RWPE1 (cell line): ENCODE measurements around the gene GNA14.

Experiments
- CTCF ChIA-PET: fragments of 350-600 bp; sonication (Branson Sonifier 250); formaldehyde crosslinking; extraction: SDS; loops from one replicate; lab custom pipeline; 2021; lab: Yijun Ruan, JAX
- POLR2A ChIA-PET: fragments of 400-600 bp; formaldehyde crosslinking; extraction: SDS; loops from one replicate; lab custom pipeline; 2020; ENCODE audit warnings: antibody characterized with exemption; ENCODE audit not compliant: low non-redundant PET; lab: Yijun Ruan, JAX
- DNase-seq: peaks from one replicate; pipeline ENCODE4 v3.0.0; 2012; ENCODE audit warnings: low spot score
- H3K27ac ChIP-seq: fragments of 450-650 bp; 2 replicates; pipeline ENCODE4 v1.5.1; 2017
- TF ChIP-seq, protein P1 (sequence below): fragments of 450-650 bp; conservative IDR thresholded peaks from 2 replicates; pipeline ENCODE4 v1.5.1; 2017; ENCODE audit warnings: low read depth, mild to moderate bottlenecking

Gene GNA14

GRCh38 chr9:77544546-77544945 lies 103.6 kb downstream of the GNA14 start:
- TF ChIP-seq, protein P1, sequence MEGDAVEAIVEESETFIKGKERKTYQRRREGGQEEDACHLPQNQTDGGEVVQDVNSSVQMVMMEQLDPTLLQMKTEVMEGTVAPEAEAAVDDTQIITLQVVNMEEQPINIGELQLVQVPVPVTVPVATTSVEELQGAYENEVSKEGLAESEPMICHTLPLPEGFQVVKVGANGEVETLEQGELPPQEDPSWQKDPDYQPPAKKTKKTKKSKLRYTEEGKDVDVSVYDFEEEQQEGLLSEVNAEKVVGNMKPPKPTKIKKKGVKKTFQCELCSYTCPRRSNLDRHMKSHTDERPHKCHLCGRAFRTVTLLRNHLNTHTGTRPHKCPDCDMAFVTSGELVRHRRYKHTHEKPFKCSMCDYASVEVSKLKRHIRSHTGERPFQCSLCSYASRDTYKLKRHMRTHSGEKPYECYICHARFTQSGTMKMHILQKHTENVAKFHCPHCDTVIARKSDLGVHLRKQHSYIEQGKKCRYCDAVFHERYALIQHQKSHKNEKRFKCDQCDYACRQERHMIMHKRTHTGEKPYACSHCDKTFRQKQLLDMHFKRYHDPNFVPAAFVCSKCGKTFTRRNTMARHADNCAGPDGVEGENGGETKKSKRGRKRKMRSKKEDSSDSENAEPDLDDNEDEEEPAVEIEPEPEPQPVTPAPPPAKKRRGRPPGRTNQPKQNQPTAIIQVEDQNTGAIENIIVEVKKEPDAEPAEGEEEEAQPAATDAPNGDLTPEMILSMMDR, result no peak
- ChIA-PET CTCF (interaction anchor here (0.6 kb wide), 2 partner anchors 367 to 1833 kb away, joined by 4 to 6 read pairs; partner anchors contain the start of gene VPS13A), POLR2A (interaction anchor here (0.6 kb wide), 1 partner anchor 212 kb away, joined by 12 read pairs; no protein-coding TSS in a partner anchor)
- no peak overlapping the region for H3K27ac ChIP-seq
- DNase-seq, result no peak

GRCh38 chr9:77543131-77543822 lies 104.8 kb downstream of the GNA14 start:
- H3K27ac ChIP-seq, result no peak overlapping the region
- CTCF ChIA-PET, result no interaction called here
- POLR2A ChIA-PET, result no interaction called here
- no peak for DNase-seq
- TF ChIP-seq, protein P1, result no peak

GRCh38 chr9:77541600-77541999 lies 106.5 kb downstream of the GNA14 start:
- no peak overlapping the region for H3K27ac ChIP-seq
- ChIA-PET CTCF (no interaction called here), POLR2A (no interaction called here)
- no peak for DNase-seq
- TF ChIP-seq, protein P1, result no peak

DNA sequence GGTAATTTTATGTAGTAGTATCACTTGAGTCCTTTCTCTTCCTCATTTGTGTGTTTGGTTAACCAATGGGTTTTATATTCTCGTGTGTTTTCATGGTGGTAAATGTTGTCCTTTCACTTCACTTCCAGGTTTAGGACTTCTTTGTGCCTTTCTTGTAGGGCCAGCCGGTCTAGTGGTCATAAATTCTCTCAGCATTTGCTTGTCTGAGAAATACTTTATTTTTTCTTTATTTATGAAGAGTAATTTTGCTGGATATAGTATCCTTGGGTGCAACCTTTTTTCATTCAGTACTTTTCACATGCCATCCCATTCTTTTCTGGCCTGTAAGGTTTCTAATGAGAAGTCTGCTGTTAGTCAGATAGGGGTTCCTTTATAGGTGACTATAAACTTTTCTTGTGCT lies 107.1 kb downstream of the GNA14 start:
- H3K27ac ChIP-seq, result no peak overlapping the region
- CTCF ChIA-PET, result no interaction called here
- TF ChIP-seq, protein P1, result no peak

GRCh38 chr9:77534376-77535057 lies 113.6 kb downstream of the GNA14 start:
- TF ChIP-seq, protein P1, result no peak
- no peak overlapping the region for H3K27ac ChIP-seq
- no peak for DNase-seq
- CTCF ChIA-PET, result no interaction called here
- POLR2A ChIA-PET, result no interaction called here

More for the DNA sequence above, 107.1 kb downstream of the GNA14 start:
- POLR2A ChIA-PET, result no interaction called here
- DNase-seq, result no peak

DNA sequence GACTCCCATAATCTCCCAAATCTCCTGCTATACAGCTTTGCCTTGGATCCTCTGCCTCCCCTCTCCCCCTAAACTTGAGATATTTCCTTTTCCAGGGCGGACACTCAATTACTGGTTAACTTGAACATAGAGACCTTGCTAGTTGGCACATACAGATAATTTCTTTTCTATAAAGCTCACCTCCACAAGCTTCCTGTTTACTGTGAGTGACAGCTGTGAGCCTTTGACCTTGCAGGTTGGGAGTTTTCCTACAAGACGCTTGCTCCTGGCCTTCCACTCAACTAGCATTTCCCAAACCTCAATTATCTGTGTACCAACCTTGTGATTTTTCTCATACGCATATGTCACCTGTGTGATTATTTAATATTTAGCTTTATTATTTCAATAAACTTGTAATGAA lies 114.5 kb downstream of the GNA14 start:
- TF ChIP-seq, protein P1, result no peak
- POLR2A ChIA-PET, result no interaction called here

More for the DNA sequence above, 114.5 kb downstream of the GNA14 start:
- no peak overlapping the region for H3K27ac ChIP-seq
- DNase-seq, result no peak
- CTCF ChIA-PET, result interaction anchor here (0.7 kb wide), 1 partner anchor 17 kb away, joined by 4 read pairs; no protein-coding TSS in a partner anchor
